ENCODE results near the gene FRMPD4.

Gene FRMPD4

DNA sequence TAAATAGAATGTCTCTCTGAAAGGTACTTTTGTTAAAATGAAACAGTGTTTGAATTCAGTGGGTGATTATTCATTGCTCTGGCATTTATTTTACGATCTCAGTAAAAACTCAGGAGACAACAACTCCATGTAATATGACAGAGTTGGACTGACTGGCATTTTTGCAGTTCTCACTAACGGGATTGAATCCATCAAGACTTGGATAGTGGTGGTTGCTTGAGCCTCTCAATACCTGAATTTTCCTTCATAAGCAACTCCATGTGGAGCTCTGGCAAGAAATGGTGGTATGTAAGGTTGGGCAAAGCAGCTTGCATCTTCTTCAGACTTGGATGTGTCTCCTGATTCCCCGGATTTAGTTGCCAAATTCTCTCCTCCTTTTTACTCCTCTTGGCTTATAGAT lies 72.7 kb downstream of the FRMPD4 start:
- no peak for DNase-seq (ENCODE audit: low spot score)

DNA sequence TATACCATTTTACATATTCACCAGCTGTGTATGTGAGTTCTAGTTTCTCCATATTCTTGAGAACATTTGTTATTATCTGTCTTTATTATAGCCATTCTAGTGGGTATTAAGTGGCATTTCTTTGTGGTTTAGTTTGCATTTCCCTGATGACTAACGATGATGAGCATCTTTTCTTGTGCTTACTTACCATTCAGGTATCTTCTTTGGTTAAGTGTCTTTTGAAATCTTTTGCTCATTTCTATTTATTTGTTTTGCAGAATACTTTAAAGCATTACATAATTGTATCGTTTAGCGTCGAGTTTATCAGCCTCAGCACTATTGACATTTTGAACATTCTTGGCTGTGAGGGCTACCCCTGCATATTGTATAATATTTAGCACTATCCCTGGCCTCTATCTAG lies 85.4 kb downstream of the FRMPD4 start:
- DNase-seq (ENCODE audit: low spot score) = no peak

DNA sequence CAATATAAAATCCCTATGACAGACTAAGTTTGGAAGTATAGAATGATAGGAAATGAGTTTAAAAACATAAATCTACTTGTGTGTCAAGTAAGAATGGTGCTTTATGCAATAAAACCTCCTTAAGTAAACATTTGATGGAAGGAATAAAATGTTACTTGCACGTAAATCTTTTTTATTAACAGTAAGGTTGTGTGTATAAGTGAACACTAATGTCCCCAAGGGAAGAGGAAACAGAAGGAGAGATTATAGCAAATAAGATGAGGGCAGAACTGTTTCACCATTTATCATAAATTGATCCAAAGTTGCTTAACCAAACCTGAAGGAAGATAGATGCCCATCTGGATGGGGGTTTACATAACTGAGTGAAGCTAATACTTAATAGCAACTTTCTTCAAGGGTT lies 86.8 kb downstream of the FRMPD4 start:
- no peak for DNase-seq (ENCODE audit: low spot score)

DNA sequence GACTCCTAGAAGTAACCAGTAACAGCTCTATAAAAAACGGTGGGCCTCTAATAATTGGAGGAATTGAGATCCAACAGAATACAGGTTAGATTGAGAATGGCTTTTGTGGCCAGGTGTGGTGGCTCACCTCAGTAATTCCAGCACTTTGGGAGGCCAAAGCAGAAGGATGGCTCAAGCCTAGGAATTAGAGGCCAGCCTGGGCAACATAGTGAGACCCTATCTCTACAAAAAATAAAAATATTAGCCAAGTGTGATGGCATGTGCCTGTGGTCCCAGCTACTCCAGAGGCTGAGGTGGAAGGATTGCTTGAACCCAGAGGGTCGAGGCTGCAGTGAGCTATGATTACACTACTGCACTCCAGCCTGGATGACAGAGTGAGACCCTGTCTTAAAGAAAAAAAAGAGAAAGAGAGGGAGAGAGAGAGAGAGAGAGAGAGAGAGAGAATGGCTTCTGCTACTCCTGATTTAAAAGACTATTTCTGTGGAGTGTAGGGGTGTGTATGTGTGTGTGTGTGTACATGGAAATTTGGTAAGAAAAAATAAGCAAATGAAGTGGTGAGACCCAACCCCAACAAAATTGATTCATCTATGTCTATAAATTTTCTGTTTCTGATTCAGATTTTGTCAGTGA lies 89.3 kb downstream of the FRMPD4 start:
- no peak for DNase-seq (ENCODE audit: low spot score)

DNA sequence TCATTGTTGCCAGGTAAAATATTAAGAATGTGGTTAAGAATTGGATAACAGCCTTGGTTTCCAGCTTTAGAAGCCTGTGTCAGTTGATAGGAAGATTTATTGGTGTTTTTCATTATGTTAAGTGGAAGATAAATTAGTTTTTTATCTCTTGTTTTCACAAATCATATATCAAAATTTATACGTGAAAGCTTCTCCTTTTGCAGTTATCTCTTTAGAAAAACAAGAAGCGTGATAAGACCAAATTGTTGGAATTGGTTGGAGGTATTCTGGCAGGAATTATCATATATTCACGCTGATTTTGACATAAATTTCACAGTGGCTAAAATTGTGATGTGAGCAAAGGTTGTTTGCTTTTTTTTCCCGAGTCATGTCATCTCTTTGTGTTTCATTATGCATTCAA lies 90.6 kb downstream of the FRMPD4 start:
- no peak for DNase-seq (ENCODE audit: low spot score)

DNA sequence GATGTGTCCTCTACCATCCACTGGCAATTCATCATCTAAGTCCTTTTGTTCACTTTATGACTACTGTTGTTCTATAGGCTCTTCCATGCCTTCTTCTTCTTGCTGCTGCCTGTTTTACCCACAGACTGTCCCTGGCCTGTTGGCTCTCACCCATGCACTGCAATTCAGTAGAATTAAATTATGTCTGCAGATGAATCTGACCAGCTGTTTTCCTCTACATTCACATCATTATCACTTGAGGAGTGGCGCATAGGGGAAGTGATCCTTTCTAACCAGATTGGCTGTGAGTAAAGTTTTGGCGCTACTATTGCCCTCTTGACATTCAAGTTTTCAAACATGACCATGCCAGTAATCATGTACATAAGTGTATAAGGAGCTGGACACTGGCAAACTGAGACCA lies 91.7 kb downstream of the FRMPD4 start:
- no peak for DNase-seq (ENCODE audit: low spot score)

DNA sequence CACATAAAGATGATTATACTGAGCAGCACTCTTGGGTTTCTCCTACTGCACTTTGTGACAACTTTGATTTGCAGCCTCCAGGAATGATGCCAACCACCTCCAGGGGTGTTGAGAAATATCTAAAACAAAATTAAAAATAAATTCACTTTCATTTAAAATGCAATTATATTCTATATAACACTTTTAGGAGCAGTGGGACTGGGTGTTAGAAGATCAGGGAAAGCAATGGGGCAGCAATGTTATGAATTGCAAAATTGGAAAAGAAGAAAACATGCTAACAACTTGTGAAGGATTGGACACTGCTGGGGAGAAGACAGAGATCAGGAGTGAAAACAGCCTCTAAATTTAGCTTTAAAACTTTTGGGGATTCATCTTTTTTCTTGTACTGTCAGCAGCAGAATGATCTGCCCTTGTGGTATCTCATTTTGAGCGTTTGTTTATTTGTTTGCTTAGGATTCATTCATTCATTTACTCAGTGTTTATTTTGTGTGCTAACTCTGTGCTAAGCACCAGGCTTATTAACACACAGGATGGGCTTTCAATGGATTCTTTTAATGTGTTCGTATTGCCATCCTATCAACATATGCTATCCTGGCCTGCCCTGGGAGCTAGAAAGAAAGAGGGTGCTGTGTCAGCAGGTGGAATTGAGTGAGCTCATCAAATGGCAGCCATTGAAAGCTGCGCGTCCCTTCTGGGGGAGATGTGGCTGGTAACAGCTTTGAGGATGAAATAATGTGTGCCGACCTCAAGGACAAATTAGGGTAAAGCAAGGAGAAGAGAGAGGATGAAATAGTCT lies 96.5 kb downstream of the FRMPD4 start:
- no peak for DNase-seq (ENCODE audit: low spot score)

DNA sequence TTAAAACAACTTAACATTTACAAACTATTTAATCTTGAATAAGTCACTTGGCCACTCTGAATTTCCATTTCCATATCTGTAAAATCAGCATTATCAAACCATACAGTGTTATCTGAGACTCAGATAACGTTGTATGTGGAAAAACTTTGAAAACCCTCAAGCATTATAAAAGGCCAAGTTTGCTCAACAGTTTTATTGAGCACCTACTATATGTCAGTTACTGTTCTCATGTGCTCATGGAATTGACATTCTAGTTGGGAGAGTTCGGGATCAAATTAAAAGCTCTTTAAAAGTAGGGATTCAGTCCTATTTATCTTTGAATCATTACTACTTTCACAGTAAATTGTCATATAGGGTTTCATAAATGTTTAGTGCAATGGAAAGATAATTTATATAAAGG lies 97.9 kb downstream of the FRMPD4 start:
- no peak for DNase-seq (ENCODE audit: low spot score)

DNA sequence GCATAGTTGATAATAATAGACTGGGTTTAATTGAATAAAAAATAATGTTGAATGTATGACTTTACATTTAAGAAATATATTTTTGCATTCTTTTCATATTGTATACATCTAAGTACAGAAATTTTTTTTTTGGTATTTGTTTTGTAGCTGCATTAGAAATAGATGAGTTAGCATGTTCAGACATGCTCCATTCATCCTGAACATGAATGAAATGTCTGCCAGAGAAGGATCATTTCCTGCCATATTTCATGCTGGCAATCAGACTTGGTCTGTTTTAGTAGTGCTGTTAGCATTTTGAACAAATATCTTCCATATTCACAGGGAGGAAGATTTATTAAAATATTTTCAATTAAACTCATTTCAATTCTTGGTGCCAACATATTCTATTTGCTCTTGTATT lies 98.9 kb downstream of the FRMPD4 start:
- DNase-seq (ENCODE audit: low spot score) = no peak

DNA sequence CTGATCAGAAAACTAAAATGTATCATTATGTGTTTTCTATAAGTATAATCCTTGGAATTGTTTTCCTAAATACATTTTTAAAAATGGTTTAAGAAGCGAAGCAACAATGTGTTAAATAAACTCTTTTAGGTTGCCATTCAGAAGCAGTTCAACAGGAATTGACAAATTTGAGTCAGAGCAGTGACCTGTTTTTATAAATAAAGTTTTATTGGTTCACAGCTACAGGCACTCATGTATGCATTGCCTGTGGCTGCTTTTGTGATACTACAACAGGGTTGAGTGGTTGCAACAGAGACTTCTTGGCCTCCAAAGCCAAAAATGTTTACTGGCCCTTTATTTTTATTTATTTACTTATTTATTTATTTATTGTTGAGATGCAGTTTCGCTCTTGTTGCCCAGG lies 99.5 kb downstream of the FRMPD4 start:
- no peak for DNase-seq (ENCODE audit: low spot score)

DNA sequence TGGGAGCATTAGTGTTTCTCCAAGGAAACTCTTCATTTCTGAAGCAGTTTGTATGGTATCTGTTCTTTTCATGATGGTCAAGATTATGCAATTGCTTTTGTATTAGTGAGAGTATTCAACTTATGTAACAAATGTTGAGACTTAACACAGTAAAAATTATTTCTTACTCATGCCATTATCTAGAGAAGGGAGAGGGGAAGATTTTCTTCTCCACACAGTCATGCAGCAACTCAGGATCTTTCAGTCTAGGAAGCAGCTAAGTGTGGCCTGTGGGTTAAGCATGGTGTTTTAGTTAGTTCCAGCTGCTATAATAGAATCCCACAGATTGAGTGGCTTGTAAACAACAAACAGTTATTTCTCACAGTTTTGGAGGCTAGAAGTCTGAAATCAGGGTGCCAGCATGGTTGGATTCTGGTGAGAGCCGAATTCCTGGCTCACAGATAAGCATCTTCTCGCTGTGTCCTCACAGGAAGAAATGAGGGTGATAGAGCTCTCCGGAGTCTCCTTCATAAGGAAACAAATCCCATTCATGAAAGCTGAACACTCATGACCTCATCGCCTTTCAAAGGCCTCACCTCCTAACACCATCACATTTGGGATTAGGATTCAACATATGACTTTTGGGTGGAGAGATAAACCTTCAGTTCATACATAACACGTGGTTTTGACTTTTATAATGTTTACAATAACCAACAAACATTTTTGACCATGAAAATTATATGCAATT lies 101.2 kb downstream of the FRMPD4 start:
- DNase-seq (ENCODE audit: low spot score) = no peak

DNA sequence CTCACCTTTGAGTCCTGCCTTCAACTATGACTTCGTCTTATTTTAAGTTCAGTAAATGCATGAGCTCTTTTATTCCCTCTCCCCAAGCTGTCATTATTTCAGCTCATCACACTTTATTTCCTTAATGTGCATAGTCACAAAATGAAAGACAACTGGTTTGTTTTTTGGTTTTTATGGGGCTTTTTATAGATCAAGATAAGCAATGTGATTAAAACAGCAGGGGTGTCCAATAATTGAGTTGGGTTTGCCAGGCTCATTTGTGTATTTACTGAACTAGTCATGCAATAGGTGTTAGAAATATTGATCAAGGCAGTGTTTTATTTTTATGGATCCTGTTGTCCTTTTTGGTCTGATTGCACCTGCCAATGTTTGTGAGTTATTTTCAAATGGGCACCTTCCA lies 102.2 kb downstream of the FRMPD4 start:
- no peak for DNase-seq (ENCODE audit: low spot score)

DNA sequence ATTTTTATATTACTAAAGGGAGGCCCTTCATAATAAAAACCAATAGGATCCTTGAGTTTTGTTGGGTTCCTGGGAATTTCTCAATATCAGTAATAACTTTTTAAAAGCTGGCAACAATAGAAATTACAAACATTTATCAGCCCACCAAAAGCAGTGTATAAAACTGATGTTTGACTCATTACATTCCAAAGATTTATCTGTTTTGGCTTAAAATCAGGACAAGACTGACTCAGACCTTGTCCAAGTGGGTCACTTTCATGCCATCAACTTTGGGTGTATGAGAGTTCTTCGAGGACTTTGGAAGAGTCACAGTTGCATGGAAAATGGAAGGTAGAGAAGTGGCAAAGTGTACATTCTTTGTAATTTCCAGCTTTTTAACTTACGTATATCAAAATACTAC lies 102.8 kb downstream of the FRMPD4 start:
- DNase-seq (ENCODE audit: low spot score) = no peak

DNA sequence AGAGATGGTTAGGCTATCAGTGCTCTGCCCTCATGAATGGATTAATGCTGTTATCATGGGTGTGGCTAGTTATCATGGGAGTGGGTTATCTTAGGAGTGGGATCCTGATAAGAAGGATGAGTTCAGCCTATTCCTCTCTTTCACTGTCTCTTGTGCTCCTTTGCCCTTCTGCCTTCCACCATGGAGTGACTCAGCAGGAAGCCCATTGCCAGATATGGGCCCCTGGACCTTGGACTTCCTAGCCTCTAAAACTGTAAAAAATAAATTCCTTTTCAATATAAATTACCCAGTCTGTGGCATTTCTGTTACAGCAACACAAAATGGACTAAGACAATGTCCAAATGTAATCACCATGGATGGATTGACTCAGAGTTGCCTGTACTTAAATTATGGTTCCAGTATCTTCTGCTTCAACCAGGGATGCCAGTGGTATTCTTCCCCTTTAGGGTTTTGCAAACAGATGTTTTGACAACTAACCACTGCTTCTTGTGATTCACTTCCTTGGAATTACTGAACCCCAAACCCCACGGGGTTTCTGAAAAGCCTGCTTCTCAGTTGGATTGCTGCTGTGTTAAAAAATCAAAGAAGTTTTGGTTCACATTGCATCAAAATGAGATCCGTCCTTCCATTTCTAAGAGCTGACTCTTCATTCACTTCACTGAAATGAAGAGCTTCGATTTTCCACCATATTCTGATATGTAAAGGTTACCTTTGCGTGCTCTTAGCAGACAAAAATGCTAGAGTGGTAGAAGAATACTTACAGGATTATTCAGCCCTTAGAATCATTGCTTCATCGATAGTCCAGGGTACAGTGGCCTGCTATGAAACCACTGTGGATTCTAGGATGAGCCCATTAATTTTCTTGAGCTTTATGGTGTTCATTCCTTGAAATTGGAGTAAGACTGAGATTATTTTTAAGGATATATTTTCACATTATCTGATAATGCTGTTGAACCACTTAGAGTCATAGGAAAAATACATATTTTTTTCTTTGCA lies 107.7 kb downstream of the FRMPD4 start:
- DNase-seq (ENCODE audit: low spot score) = no peak

DNA sequence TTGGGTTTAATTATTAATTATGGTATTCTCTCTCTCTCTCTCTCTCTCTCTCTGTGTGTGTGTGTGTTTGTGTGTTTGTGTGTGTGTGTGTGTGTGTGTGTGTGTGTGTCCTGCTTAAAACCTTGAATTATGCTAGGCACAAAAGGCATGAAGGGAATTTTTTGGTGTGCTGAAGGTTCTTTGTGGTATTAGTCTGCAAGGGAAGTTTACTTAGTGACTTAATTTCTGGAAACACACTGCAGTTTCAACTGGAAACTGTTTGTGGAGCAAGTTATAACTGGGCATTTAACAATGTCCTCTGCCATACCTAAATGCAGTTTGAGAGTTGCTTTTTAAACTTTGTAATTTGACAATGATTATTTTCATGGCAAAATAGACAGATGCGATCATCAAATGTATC lies 111.7 kb downstream of the FRMPD4 start:
- DNase-seq (ENCODE audit: low spot score) = no peak

DNA sequence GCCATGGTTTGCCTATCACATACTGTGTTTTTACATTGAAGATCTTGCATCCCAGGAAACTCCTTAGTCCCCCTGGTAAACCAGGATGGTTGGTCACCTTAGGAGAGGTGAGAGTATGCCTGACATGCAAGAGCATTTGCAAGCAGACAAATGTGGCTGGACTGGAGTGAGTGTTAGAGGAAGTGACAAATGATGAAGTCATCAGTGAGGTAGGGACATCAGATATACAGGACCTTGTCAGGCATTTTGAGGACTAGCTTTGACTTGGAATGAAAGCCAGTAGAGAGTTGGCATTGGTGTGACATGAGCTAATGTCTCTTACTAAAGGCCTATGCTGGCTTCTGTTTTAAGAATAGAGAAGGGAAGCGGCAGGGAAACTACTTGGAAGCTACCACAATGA lies 124.9 kb downstream of the FRMPD4 start:
- no peak for DNase-seq (ENCODE audit: low spot score)

DNA sequence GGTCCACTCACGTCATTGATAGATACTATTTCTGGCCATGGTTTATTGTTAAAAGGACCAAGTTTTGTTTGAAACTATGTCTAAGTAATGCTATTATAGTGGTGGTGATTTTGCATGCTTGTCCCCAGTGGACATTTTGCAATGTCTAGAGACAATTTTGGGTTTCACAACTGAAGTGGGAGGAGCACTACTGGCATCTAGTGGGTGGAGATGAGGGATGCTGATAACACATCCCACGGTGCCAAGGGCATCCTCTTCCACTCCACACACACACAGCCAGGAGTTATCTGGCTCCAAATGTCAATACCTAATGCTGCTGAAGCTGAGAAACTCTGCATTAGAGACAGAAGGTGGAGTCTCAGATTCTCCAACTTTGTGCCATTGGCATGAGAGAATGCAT lies 131.2 kb downstream of the FRMPD4 start:
- DNase-seq (ENCODE audit: low spot score) = no peak

DNA sequence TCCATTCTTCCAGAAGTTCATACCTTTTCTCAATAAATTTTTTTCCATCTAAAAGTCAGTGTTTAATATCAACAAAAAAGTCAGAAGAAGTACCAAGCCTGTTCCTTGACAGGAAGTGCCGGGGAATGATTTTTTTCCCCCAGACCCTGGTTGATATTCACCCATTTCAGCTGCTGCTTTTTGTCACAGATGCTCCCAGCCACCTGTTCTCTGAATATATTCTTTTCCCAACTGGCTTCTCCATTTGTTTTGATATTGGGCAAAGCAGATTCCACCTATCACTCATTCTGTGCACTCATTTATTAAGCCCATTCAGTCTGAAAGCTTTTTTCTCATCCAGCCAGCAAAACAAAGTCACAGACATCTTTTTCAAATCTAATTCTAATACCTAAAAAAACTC lies 139.9 kb downstream of the FRMPD4 start:
- no peak for DNase-seq (ENCODE audit: low spot score)

DNA sequence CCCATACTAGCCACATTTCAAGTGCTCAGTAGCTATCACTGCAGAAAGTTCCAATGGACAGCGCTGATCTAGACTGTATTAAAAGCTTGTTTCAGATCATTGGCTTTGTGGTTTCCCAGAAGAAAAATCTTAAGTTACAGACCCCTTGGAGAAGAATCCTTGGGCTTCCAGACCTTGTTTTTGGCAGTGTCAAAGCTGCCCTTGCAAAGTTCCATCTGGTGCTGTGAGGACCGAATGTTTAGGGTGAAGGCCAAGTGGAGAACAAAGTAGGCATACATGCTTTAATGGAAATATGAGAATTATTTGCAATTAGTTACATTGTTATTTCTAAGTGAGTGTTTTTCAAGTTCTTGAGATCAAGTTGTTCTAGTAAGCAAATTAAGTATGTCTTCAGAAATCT lies 144.7 kb downstream of the FRMPD4 start:
- no peak for DNase-seq (ENCODE audit: low spot score)

DNA sequence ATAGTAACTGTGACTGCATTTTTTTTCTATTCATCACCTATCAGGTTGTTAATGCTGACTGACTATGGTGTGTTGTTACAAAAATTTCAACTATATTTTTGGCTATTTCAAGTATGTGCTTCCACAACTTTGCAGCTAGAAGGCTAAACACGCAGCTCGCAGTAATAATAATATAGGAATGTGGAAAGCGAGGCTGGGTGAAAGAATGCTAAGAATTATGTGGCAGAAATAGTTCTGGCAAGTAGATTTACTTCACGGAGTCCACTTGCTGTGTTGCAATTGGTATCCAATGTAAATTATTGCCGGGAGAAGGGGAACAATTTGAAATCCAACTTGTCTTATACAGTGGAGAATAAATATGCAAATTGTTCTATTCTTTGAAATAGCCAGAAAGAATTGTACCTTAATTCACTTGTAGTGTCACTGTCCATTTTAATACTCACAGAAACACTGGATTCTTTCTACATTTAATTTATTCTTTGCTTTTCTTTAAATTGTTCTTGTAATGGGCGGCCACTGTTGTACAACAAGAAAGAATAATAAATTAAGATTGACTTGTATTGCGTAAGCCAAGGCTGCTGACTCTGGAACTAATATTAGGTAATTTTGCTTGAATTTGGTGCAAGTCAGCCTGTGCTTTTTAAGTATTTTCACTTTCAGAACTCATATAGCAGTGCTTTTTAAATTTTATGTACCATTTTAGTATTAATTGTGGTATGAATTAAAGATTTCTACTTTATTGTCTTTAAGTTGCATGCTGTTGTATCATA lies 154.9 kb downstream of the FRMPD4 start:
- DNase-seq (ENCODE audit: low spot score) = no peak

DNA sequence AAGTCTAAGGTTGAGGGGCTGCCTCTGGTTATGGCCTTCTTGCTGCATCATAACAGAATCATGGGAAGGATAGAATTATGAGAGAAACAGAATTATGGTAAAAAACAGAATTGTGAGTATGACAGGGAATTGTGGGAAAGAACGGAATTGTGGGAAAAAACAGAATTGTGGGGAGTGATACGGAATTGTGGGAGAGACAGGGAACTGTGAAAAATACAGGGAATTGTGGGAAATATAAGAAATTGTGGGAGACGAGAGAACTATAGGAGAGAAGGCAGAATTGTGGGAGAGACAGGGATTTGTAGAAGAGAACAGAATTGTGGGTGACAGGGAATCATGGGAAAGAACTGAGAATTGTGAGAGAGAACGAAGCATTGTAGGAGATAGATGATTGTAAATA lies 159.1 kb downstream of the FRMPD4 start:
- no peak for DNase-seq (ENCODE audit: low spot score)
